ENCODE results near the gene ACER1.
"Not testable (repeated sequence)": the region's sequence is repeated elsewhere in the genome, so short reads cannot be mapped to it uniquely, and the experiment has no call there.

The ACER1 gene

DNA sequence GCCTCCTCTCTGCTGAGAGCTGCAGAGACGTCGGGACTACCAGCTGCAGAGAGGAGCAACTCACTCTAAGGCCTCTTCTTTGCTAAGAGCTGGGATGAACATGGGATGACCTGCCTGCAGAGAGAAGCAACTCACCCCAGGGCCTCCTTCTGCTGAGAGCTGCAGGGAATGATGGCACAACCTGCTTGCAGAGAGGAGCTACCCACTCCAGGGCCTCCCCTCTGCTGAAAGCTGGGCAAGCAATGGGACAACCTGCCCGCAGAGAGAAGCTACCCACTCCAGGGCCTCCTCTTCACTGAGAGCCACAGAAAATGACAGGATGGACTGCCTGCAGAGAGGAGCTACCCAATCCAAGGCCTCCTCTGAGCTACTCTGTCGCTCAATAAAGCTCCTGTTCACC is 46.7 kb downstream of the ACER1 start:
- DNase-seq = no peak

DNA sequence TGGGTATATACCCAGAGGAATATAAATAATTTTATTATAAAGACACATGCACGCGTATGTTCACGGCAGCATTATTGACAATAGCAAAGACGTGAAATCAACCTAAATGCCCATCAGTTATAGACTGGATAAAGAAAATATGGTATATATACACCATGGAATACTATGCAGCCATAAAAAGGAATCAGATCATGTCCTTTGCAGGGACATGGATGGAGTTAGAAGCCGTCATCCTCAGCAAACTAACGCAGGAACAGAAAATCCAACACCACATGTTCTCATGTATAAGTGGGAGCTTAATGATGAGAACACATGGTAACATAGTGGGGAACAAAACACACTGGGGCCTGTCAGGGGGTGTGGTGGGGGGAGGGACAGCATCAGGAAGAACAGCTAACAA is 51.0 kb downstream of the ACER1 start:
- not testable (repeated sequence) for DNase-seq

DNA sequence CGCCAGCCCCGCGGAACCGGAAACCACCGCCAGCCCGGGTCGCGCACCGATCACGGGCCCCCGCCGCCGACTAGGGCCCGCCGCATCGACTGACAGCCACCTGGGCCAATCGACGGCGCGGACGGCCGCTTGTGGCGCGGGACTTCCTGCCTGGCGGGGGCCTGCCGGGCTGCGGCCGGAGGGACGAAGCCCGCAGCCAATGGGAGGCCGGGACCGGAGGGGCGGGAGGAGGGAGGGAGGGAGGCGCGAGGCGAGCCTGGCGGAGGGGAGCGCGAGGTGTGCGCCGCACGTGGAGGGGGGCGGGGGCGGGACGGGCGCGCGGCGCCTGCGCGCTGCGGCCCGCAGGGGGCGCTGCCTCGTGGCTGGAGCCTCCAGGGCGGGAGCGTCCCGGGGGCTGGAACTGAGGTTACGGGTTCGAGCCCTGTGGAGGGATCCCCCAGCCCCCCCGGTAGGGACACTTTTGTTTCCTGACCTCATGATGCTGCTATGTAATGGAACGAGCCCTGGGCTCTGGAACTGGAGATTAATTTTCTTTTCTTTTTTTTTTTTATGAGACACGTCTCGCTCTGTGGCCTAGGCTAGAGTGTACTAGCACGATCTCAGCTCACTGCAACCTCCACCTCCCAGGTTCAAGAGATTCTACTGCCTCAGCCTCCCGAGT is 53.4 kb downstream of the ACER1 start, which contains the start of gene MLLT1:
MLLT1 (minus strand) TSS at position 45 of the 661 bp plus-strand sequence. CDS start 191 bp downstream, outside the sequence.
- peak; percentile 96 to 98 for DNase-seq

DNA sequence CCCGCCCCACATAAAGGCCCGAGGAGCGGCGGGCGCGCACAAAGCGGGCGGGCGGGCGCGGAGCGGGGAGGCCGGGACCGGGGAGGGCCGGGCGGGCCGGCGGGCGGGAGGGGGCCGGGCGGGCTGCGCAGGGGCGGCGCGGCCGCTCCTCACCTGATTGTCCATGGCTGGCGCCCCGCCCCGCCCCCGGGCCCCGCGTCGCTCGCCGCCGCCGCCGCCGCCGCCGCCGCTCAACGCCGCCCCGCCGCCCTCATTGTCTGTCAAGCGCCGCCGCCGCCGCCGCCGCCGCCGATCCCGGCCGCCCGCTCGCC is 53.8 kb downstream of the ACER1 start:
- DNase-seq = no peak

DNA sequence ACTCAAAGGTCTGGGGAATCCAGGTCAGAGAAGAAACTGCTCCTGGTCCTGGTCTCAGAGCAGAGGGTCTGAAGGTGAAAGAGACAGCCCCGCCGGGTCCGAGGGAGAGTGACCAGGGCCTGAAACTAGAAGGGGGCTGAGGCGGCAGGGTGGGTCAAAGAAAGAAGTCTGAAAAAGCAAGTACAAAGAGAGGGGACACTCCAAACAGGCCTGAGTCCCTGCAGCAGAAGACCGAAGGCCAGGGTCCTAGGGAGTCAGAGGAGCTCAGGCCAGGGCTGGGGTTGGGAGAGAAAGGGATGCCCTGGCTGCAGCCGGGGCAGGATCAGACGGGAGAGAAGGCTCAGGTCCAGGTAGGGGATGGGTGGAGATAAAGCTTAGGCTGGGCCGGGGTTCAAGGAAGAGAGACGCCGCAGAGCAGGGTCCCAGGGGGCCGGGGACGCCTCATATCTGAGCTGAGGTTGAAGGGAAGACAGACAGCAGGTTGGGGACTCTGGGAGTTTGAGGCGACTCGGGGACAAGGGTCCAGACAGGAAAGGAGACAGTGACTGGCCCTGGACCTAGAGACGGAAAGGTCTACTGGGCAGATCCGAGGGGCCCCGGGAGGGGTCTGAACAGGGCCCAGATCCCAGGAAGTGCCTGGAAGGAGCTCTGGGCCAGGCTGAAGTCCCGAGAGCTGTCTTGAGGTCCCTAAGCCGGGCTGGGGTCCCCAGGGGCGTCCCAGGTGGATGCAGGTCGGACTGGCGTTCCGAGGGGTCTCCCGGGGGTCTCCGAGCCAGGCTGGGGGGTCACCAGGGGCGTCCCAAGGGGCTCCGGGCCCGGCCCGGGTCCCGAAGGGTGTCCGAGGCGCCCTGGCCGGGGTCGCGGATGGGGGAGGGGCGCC is 54.4 kb downstream of the ACER1 start:
- DNase-seq = no peak

DNA sequence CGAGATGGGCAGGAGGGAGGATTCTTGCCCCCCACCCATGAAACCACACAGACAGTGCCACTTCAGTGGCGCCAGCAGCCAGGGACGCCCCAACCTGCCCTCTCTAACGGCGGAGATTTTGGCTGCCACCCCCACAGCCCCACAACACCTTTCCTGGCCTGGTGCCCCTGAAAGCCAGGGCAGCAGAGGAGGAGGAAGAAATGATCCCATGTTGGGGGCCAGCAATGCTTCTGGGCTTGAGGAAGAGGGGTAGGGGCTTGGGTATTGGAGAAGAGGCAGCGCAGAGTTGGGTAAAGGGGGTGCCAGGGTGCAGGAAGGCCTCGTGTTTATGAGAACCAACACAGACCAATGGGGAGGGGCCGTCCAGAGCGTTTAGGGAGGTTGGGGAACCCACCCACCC is 55.4 kb downstream of the ACER1 start:
- no peak for DNase-seq

DNA sequence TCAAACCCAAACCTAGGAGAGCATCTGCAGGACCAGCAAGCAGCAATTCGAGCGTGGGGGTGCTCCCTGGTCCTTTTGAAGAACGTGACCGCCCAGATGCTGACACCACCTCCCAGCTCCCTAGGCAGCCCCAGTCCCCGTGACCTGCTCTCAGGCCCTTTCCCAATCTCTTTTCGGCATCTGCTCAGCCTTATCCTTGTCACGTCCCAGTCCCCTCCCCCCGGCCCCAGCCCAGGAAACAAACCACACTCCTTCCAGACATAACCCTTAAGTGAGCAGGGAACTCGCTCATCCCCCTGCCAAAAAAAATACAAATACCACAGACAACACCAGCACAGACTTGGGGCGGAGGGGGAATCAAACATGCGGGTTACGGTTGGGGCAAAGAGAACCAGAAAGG is 57.0 kb downstream of the ACER1 start:
- DNase-seq = no peak

DNA sequence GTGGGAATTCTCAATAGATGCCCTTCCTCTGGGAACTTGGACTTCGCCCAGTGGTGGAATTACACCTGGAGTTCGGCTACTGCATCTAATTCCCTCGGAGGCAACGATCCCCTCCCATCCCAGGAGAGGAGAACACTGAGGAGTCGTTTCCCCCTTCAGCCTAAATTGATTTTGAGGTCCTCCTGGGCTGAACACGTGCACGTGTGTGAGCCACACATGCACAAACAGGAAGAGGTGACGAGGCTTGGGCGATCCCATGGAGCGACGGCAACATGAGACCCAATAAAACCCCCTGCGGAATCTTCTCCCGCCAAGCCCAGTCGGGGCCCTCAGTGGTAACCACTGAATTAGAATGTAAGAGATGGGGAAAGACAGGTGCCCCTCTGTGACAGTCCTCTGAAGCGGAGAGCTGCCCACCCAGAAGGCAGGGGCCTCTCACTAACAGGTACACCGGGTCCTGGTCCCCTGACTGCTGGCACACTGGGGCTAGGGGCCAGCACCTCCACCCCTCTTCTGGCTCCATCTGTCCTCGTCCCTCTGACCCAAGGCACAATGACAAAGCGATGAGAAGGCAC is 58.2 kb downstream of the ACER1 start:
- no peak for DNase-seq

DNA sequence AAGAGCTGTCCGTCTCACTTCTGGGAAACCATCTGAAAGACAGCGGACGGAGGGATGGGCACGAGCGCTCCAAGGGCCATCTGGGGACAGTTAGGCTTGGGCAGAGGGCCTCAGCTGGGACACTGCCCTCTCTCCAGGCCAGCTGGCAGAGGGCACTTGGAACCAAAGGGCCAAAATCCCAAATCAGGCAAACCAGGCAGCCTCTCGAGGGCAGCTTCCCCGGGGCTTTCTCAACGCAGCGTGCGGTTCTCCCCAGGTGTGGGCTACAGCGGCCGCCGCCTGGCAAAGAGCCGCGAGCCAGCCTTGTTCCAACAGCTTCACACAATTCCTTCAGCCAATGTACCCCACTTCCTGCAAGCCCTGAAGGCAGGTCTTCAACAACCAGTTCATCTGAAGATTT is 58.7 kb downstream of the ACER1 start:
- DNase-seq = no peak

DNA sequence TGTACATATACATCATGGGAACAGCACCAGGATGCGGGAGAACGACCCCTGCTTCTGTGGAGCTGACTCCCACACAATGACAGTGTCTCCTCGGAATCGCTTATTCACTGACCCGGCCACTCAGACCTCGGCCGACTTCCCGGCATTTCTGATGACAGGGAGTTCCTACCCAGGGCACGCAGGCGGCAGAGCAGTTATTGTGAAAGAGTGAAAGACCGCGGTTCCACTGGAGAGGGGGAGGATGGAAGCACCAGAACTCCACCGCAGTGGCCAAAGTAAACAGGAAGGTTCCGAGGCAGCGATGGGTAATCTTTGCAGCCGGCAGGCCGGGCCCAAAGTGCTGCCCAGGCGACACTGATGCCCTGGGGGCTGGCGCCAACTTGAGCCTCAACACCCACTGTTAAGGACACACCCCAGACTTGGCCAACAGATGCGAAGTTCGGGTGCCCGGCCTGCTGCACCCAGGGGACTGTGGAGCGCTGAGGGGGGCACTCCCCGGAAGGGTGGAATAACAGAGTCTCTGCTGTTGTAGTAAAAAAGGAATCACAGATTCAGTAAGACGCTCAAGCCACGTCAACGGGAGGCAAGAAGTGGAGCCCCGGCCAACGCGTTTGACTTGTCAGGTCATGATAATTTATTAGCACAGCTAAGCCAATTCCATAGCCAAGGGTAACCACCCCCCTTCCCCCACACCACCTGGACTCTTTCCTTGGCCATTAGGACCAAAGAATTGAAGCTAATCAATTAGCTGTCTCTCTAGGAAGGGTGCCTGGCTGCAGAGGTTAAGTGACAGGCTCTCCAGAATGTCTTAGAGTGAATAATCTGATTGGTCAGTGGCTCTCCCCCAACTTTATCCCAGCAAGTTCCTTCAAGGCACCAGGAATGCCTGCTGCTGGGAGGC is 59.5 kb downstream of the ACER1 start:
- no peak for DNase-seq

DNA sequence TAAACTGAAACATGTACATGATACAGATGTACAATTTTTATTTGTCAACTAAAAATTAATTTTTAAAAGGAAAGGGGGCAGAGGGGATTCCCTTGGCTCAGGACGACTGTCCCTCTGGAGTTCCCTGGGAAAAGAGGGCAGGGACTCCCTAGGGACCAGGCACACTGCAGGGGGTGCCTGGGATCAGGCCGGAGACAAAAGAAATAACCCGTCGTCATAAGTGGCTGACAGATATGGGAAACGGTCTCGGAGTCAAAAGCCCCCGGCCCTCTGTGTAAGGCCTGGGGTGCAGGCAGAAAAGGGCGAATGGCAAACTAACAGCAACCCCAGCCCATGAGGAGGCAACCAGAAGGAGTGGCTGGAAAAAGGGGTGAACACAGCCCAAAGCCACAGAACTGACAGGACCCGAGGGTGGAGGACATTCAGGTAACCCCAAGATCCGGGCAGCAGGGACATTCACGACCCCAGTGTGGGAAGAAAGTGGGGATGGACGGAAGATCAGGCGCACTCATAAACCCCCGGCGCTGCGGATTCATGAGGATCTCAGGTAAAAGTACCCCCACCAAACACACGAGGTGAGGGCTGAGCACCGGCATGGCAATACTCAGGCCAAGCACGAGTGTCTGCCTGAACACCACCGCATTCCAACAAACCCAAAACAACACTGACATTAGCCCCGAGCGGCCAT is 60.4 kb downstream of the ACER1 start:
- no peak for DNase-seq

DNA sequence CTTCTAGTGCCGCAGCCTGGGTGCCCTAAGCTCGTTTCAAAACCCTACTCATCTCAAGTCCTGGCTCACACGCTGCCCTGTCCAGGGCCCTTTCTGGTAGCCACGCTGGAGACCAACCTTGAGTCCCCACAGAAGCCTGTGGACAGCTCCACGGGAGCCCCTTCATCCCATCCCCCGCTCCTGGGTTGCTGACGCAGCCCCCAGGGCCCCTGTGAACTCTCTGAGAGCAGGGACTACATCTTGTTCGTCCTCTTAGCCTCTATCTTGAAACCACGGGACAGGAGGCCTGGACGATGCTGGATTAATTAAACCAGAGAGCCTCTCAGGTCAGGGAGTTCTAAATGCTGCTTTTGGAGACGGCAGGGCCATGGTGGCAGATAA is 61.0 kb downstream of the ACER1 start:
- no peak for DNase-seq

DNA sequence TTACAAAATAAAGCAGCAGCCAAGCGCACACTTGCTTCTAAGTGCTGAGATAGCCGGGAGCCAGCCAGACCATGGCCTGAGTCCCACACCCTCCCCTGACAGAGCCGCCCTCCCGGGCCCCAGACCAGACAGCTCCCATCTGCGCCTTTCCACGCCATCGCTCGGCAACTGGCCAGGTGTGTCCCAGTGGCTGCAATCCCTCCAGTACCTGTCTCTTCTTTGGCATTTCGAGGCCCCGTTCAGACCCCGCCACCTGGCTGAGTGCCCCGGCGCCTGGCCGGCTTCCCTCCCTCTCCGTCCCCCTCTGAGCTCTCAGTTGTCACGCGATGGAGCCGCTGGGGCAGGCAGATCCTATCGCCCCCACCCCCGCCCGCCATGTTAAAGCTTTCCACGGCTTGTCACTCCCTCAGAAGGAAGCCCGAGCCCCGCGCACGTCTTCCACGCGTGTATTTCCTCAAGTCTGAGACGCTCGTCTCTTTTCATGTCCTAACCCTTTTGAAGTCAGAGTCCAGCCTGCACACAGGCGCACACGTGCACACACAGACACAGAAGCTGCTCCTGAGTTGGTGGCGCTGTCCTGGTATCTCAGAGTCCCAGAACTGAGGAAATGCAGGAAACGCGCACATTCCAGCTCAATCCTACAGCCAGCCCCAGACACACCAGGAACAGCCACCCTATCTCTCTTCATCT is 61.5 kb downstream of the ACER1 start:
- no peak for DNase-seq

DNA sequence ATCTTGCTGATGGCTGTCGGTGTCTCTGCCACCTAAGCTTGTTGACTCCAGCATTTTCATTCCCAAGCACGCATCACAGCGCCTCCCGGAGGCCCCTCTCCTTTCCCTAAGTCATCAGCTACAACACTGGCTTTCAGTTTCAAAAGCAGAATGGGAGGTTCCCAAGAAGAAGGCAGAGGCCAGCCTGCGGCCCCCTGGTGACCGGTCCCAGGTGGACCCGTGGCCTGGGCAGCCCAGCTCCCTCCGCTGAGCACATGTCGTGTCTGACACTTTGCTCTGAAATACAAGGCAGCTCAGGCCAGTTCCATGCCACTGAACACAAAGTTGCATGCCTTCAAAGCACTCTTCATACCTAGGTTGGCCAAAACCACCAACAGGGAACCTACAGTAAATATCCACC is 62.2 kb downstream of the ACER1 start:
- no peak for DNase-seq

DNA sequence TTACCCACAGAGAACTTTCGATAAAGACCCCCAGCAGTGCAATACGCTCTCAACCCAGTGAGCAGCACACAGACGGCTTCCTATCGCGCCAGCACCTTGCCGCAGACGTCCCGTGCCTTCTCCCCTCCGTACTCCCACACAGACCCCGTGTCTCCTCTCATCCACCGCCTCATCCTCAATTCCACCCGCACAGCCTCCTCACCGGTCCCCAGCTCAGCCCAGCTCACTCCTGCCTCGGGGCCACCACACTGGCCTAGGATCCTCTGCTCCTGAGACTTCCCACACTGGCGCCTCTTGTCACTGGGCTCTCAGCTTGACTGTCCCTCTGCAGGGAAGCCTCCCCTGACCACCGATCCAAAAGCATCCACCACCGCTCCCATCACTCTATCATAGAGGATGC is 62.6 kb downstream of the ACER1 start:
- no peak for DNase-seq

DNA sequence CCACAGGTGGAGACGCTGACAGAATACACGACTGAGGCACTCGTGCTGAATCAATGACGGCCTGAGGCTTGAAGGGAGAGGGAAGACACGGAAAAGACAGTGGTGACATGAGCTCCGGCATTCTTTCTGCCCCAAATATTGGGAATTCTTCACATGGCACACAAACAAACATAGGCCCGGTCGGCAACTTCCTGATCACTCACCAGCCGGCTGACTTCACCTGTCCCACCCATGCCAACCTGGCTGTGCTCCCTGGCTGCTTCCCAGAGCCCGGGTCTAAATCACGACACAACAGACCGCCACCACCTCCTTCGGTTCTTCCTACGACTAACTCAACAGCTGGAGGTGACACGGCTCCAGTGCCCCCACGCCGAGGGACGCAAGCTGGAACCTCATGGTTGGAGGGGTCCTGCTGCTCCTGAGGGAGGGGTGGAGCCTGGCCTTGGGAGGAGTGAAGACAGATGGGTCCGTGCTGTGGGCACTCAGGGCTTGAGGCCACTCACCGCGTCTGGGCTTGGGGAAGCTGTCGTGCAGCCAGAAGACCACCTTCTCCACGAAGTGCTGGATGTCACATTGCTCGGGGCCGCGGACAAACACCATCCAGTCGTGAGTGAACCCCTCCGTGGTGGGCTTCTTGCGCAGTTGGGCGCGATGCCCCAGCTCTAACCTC is 63.2 kb downstream of the ACER1 start:
- DNase-seq = no peak

DNA sequence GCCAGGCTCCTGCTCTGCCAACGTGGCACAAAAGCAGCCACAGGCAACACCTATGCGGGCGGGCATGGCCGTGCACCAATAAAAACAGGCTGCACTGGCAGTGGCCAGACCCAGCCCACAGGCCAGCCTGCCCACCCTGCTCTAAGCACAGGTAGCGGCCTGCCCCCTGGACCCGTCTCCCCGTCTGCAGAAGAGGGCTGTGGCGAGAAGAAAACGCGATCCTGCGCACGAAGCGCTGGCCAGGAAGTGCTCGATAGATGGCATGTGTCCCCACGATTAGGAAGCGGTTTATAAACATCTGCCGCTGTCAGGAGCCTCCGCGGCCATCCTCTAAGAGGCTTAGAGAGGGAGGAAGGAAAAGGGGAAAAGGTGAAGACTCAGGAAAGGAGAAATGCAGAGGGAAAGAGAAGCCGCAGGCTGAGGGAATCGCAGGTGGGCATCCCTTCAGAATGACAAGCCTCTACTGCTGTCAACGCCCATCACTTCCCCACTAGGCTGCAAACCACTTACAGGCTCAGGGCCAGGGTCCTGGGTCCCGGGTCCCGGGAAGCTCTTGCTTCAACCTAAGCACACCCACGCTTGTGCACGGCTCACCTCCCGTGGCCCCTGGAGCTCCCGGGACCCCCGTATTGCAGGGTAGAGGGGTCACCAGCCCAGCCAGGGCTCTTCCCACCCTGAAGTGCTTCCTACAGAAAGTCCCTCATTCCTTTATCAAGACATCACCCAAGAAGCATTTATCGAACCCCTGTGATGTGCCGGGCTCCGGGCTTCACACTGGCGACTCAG is 64.1 kb downstream of the ACER1 start:
- no peak for DNase-seq

DNA sequence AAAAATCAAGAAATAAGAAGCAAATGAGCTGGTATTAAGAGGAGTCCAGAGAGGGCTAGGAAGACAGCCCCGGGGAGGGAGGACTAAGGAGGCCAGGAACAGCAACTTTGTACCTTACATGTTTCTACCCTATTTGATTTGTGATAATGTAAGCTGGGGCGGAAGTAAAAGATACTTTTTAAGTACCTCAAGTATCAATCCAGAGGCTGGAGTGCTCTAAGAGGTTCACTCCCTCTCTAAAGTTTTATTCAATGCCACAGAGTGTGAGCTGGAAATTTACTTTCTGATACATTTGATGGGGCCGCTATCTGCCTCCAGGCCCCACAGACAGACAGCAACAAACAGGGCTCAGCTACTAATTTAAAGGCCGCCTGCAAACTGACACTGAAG is 65.0 kb downstream of the ACER1 start:
- no peak for DNase-seq

DNA sequence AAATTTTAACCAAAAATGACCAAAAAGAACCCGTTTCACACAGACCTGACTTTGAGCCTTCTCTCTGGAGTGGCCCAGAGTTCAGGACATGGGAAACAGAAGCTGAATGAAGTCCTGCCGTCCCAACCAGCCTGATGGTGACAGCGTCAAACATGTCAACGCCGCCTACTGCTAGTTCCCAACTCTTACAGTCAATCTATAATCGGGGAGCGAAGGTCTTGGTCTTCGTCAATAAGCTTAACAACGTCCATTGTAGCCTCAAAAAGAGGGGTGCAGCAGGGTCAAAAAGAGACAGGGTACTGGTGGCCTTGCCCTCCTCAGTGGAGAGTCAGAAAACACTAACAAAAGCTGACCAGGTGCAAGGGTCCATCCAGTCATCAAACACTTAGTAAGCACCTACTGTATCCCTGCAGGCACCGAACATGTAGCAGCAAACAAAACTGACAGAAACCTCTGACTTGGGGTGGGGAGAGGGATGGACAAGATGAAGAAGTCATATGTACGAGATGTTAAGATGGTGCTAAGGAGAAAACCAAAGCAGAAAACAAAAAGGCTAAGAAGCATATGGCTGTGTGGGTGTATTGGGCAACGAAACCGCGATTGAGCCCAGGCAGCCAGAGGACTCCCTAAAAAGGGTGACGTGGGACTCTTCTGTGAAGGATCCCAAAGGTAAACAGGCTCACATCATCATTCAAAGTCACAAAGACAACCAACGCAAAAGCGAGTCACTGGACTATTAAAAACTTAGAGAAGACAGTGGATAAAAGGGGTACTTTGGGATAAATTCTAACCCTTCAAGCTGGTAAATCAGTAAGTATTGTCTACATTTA is 65.6 kb downstream of the ACER1 start:
- DNase-seq = no peak

DNA sequence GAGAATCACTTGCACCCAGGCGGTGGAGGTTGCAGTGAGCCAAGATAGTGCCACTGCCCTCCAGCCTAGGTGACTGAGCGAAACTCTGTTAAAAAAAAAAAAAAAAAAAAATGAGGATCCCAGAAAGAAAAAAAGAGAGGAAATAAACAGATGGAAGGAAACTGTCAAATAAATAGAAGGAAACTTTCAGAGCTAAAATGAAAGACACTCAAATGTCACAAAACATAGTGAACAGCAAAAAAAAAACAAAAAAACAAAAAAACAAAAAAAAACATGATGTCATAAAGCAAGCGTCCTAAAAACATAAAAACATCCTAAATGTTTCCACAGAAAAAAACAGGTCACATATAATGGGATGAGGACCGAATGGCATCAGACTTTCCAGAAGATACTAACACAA is 68.6 kb downstream of the ACER1 start:
- DNase-seq = no peak

Measured in stimulated activated CD4-positive, alpha-beta T cell treated with anti-CD3 and anti-CD28 coated beads, Interleukin-4, amount 100 ng/mL, for 4 hours (primary cell).